ENCODE measurements around the gene IFI27. TPM values are rescaled to one million over a fixed set of nuclear protein-coding genes. Genes with fewer than 3 reads are reported as not detected.

Gene IFI27
- total and polyA plus RNA-seq, 2 of the 8 experiments (the other 6 are each of a cell fraction or from before 2014, with no cell fraction given) = 0.76 to 2.2 TPM

DNA sequence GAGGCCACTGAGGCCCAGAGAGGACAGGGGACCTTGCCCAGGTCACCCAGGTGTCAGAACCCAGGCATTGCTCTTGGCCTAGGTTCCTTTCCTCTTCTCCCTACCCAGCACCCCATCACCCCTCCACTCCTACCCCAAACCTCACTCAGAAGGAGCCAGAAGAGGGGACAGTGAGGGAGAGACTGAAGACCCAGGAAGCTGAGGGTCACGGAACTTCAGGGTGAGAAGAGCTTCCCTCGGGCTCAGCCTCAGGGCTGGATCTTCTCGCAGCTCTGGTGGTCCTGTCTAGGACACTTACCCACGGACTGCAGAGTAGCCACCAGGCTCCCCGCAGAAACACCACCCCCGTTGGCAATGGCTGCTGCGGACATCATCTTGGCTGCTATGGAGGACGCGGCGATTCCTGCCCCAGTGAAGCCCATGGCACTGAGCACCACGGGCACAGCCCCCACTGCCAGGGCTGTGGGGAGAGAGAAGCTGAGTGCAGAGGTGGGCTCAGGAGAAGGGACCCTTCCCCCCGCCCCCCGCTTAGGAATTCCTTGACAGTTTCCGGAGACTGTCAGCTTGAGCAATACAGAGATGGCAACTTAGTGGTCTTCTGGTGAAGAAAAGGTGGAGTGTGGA lies 17.8 kb downstream of the IFI27 start:
- Histone ChIP-seq H3K4me1 (replicated peaks in 1 of 4; ENCODE audit: control insufficient read depth in 3 of 4, insufficient read depth in 4 of 4, low read length in 3 of 4) (peaks cover 0 to 4% (median 2%) of the 10 kb centered on the region in 4 experiments; a peak in 3 of 7 replicates), H3K14ac (ENCODE audit: insufficient read length) (no peak overlapping the region), H3K23ac (ENCODE audit: insufficient read length) (no peak overlapping the region), H4K20me1 (replicated peaks in 1 of 2; ENCODE audit: control insufficient read depth in 1 of 2, insufficient read depth in 2 of 2, low read length in 2 of 2) (no peaks in the 10 kb centered on the region), H3K27me3 (replicated peaks in 1 of 4; ENCODE audit: control insufficient read depth in 3 of 4, extremely low read depth in 1 of 4, insufficient read depth in 3 of 4, low read length in 3 of 4) (no peaks in the 10 kb centered on the region; a peak in 2 of 7 replicates), H3K4me3 (ENCODE audit: extremely low read depth in 1 of 4, insufficient read depth in 2 of 4, low read depth in 3 of 4, low read length in 4 of 4) (peak overlapping the region in 3 of 4 experiments; percentile 54 to 65 (median 60); a peak in 3 of 8 replicates), H2BK15ac (ENCODE audit: low read length) (0 out of 2 replicates have a peak overlapping the region, but pooled peaks have one; percentile 61), H3K9ac (replicated peaks in 1 of 4; ENCODE audit: extremely low read depth in 1 of 4, low read depth in 3 of 4, low read length in 3 of 4) (no peak overlapping the region), H3K79me2 (ENCODE audit: control insufficient read depth in 1 of 2, insufficient read depth in 2 of 2, low read length in 2 of 2) (no peaks in the 10 kb centered on the region), H4K8ac (ENCODE audit: extremely low read depth, insufficient read depth, low read length) (no peak overlapping the region), H3K79me1 (ENCODE audit: low read depth, low read length) (no peaks in the 10 kb centered on the region), H2AFZ (ENCODE audit: low read length) (no peak overlapping the region), H4K5ac (ENCODE audit: insufficient read length, low read depth, low read length) (no peak overlapping the region), H2BK20ac (ENCODE audit: low read length) (no peak overlapping the region), H3K27ac (ENCODE audit: low read depth, low read length) (no peak overlapping the region), H3K23me2 (ENCODE audit: low read depth, low read length) (peaks cover 9% of the 10 kb centered on the region; the same call in 1 of the 2 replicates), H2BK120ac (replicated peaks; ENCODE audit: low read depth, low read length) (no peak overlapping the region), H3K18ac (ENCODE audit: extremely low read depth, low read length) (no peak overlapping the region), H3K36me3 (ENCODE audit: control insufficient read depth in 2 of 4, insufficient read depth in 4 of 4, low read length in 3 of 4) (no peaks in the 10 kb centered on the region), H3K9me3 (ENCODE audit: insufficient read depth in 2 of 2, low read depth in 1 of 2, low read length in 1 of 2) (no peaks in the 10 kb centered on the region), H2BK5ac (ENCODE audit: low read depth, low read length) (no peak overlapping the region), H3K56ac (replicated peaks; ENCODE audit: insufficient read length, low read depth, low read length) (no peak overlapping the region), H3K4me2 (ENCODE audit: insufficient read depth in 1 of 2, low read depth in 2 of 2, low read length in 2 of 2) (peak overlapping the region; percentile 77 to 88), H2AK5ac (ENCODE audit: low read depth, low read length) (no peak overlapping the region), H4K91ac (replicated peaks; ENCODE audit: insufficient read length, low read length) (no peak overlapping the region), H2BK12ac (ENCODE audit: low read depth, low read length) (peak overlapping the region; percentile 31; the same call in 1 of the 2 replicates), H3K4ac (replicated peaks; ENCODE audit: insufficient read length, low read depth, low read length) (no peak overlapping the region)
- TF ChIP-seq SIRT6 (IDR thresholded peaks at IDR 0.05; ENCODE audit: low read length) = no peak
- no peak for TF ChIP-seq CREB1 (IDR thresholded peaks at IDR 0.05)
- TF ChIP-seq SP1 (IDR thresholded peaks at IDR 0.05; ENCODE audit: low read depth, low read length) = no peak
- TF ChIP-seq SUZ12 (IDR thresholded peaks at IDR 0.05; ENCODE audit: low read length) = no peak
- TF ChIP-seq SIX5 (IDR thresholded peaks at IDR 0.05; ENCODE audit: low read depth, low read length) = no peak
- TF ChIP-seq RBBP5 (IDR thresholded peaks at IDR 0.05; ENCODE audit: borderline replicate concordance, low read depth, low read length) = no peak
- TF ChIP-seq SP4 (IDR thresholded peaks at IDR 0.05; ENCODE audit: low read length) = no peak
- TF ChIP-seq, protein P1, sequence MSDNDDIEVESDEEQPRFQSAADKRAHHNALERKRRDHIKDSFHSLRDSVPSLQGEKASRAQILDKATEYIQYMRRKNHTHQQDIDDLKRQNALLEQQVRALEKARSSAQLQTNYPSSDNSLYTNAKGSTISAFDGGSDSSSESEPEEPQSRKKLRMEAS (IDR thresholded peaks at IDR 0.05) = no peak
- TF ChIP-seq GABPA (IDR thresholded peaks at IDR 0.05; ENCODE audit: borderline replicate concordance, insufficient read depth, low read length) = no peak
- no peak for TF ChIP-seq RAD21 (IDR thresholded peaks at IDR 0.05 in 1 of 2, conservative IDR thresholded peaks at IDR 0.05 in 1 of 2; ENCODE audit: low read depth in 2 of 2, low read length in 2 of 2)
- no peak for TF ChIP-seq POLR2AphosphoS5 (IDR thresholded peaks at IDR 0.05; ENCODE audit: low read depth, low read length)
- ChIA-PET CTCF (ENCODE audit: partially characterized antibody) (interaction anchor here (0.6 to 5.3 kb wide), 26 partner anchors 8 to 236 kb away, joined by 3 to 55 read pairs (median 4); partner anchors contain the start of genes IFI27 and OTUB2), POLR2A (ENCODE audit: partially characterized antibody) (interaction anchor here (0.7 to 2.7 kb wide), 7 partner anchors 11 to 51 kb away, joined by 3 to 11 read pairs (median 4); no protein-coding TSS in a partner anchor)
- FAIRE-seq = no peak
- WGBS, 2 experiments (ENCODE audit: extremely low coverage in 1 of 2, insufficient coverage in 1 of 2, insufficient read length in 1 of 2, insufficient replicate concordance in 2 of 2, low coverage in 1 of 2, low lambda C conversion rate in 2 of 2, missing lambda C conversion rate in 1 of 2) = 85% methylated on average over 14 of the region's 14 CpGs; no CpG with 5 or more reads in 1 of the 2 experiments
- peak in 1 of 2 experiments; percentile 44 for DNase-seq (ENCODE audit: low read depth in 1 of 2, low spot score in 2 of 2)
